ENCODE data around the gene AIFM3. TPM values are rescaled to one million over a fixed set of nuclear protein-coding genes. Genes with fewer than 3 reads are reported as not detected.

The AIFM3 gene
- total RNA-seq, 2 donors from 2014 or later, result 76.9 to 156 TPM

- no peak overlapping the region for H3K9ac ChIP-seq (ENCODE audit: low read depth in 2 of 2, low read length in 2 of 2)
- no peaks in the 10 kb centered on the region for H3K36me3 ChIP-seq
- peaks cover 7% of the 10 kb centered on the region for H3K4me1 ChIP-seq
- no peaks in the 10 kb centered on the region for H3K27me3 ChIP-seq
- no peak overlapping the region for H3K4me3 ChIP-seq
- TF ChIP-seq, protein P1, sequence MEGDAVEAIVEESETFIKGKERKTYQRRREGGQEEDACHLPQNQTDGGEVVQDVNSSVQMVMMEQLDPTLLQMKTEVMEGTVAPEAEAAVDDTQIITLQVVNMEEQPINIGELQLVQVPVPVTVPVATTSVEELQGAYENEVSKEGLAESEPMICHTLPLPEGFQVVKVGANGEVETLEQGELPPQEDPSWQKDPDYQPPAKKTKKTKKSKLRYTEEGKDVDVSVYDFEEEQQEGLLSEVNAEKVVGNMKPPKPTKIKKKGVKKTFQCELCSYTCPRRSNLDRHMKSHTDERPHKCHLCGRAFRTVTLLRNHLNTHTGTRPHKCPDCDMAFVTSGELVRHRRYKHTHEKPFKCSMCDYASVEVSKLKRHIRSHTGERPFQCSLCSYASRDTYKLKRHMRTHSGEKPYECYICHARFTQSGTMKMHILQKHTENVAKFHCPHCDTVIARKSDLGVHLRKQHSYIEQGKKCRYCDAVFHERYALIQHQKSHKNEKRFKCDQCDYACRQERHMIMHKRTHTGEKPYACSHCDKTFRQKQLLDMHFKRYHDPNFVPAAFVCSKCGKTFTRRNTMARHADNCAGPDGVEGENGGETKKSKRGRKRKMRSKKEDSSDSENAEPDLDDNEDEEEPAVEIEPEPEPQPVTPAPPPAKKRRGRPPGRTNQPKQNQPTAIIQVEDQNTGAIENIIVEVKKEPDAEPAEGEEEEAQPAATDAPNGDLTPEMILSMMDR (IDR thresholded peaks at IDR 0.05), result no peak
- DNase-seq, result peak; percentile 30
- intact Hi-C loops (cut with DNase I), result no loop called here
- H3K27ac ChIP-seq, result no peak overlapping the region
- no peaks in the 10 kb centered on the region for H3K9me3 ChIP-seq
Observed at GRCh38 chr22:21009638-21010425, 42.8 kb downstream of the AIFM3 start.

GRCh38 chr22:21010426-21011113 is 43.5 kb downstream of the AIFM3 start:
- H3K4me1 ChIP-seq, result peaks cover 9% of the 10 kb centered on the region
- H3K4me3 ChIP-seq, result no peak overlapping the region
- H3K27ac ChIP-seq, result no peak overlapping the region
- no peaks in the 10 kb centered on the region for H3K9me3 ChIP-seq
- intact Hi-C loops (cut with DNase I), result no loop called here
- TF ChIP-seq, protein P1 (IDR thresholded peaks at IDR 0.05), result no peak
- DNase-seq, result no peak
- no peak overlapping the region for H3K9ac ChIP-seq (ENCODE audit: low read depth in 2 of 2, low read length in 2 of 2)
- no peaks in the 10 kb centered on the region for H3K36me3 ChIP-seq
- H3K27me3 ChIP-seq, result no peaks in the 10 kb centered on the region

GRCh38 chr22:21012446-21013407 is 45.7 kb downstream of the AIFM3 start:
- Histone ChIP-seq H3K4me3 (no peak overlapping the region), H3K4me1 (peaks cover 9% of the 10 kb centered on the region), H3K27ac (no peak overlapping the region), H3K9ac (ENCODE audit: low read depth in 2 of 2, low read length in 2 of 2) (no peak overlapping the region), H3K36me3 (no peaks in the 10 kb centered on the region), H3K9me3 (no peaks in the 10 kb centered on the region), H3K27me3 (no peaks in the 10 kb centered on the region)
- intact Hi-C loops (cut with DNase I), result no loop called here
- TF ChIP-seq, protein P1 (IDR thresholded peaks at IDR 0.05), result no peak
- DNase-seq, result no peak

DNA sequence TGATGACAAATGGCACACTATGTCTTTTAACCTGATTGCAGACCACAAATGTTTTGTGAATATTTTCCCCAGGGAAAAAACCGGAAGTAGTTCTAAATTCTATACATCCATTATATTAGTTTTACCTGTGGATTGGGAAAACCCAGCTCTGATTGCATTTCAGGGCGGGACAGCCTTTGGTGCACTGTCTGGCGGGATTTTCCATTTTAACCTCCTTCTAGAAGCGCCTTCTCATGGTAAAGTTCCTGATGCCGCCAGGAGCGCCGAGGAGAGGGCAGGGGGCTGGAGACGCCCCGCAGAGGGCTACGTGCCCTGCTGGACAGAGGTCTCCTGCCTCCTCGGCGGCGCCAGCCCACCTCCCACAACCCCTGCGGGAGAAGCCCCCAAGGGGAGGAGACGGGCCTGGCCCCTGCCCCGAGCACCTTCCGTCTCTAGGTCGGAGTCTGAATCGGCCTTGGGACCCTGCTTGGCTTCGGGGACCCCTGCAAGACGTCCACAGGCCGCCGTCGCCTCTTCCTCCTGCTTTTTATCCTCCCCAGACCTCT is 46.7 kb downstream of the AIFM3 start:
- no peaks in the 10 kb centered on the region for H3K36me3 ChIP-seq
- TF ChIP-seq, protein P1 (IDR thresholded peaks at IDR 0.05), result no peak
- H3K27me3 ChIP-seq, result no peaks in the 10 kb centered on the region
- no peak for DNase-seq
- peak overlapping the region; percentile 37 for H3K27ac ChIP-seq
- intact Hi-C loops (cut with DNase I), result no loop called here
- no peaks in the 10 kb centered on the region for H3K9me3 ChIP-seq
- peaks cover 9% of the 10 kb centered on the region for H3K4me1 ChIP-seq
- H3K4me3 ChIP-seq, result peak overlapping the region; percentile 34
- H3K9ac ChIP-seq (ENCODE audit: low read depth in 2 of 2, low read length in 2 of 2), result peak overlapping the region; percentile 47 to 61
